HL-60 (cell line): ENCODE measurements around the gene COL6A2.

Source experiments
- CTCF ChIP-seq: IDR thresholded peaks from one replicate; pipeline ENCODE4 v1.5.1; 2011; ENCODE audit warnings: low read length, control low read depth, inconsistent platforms; ENCODE audit not compliant: insufficient read depth
- GABPA ChIP-seq: IDR thresholded peaks from 2 replicates; pipeline ENCODE4 v1.6.1; 2012; ENCODE audit warnings: low read depth
- POLR2AphosphoS5 ChIP-seq: IDR thresholded peaks from 2 replicates; pipeline ENCODE4 v1.6.1; 2012; ENCODE audit warnings: low read depth
- REST ChIP-seq: IDR thresholded peaks from 2 replicates; pipeline ENCODE4 v1.6.1; 2012; ENCODE audit warnings: low read depth; ENCODE audit not compliant: insufficient replicate concordance
- SPI1 ChIP-seq: IDR thresholded peaks from 2 replicates; pipeline ENCODE4 v1.6.1; 2012; ENCODE audit warnings: low read depth, mild to moderate bottlenecking, borderline replicate concordance

- no peak for TF ChIP-seq REST
- no peak for TF ChIP-seq CTCF
- no peak for TF ChIP-seq GABPA
- TF ChIP-seq SPI1: no peak
- TF ChIP-seq POLR2AphosphoS5: no peak
Observed at GRCh38 chr21:46150491-46151121, 52.7 kb downstream of the COL6A2 start.
